Subcutaneous adipose tissue (tissue), 4 donors: ENCODE measurements around the gene FOXS1. TPM values are rescaled to one million over a fixed set of nuclear protein-coding genes. Genes with fewer than 3 reads are reported as not detected.

Experiments
- small RNA-seq: library from RNA; depleted of rRNA; stranded (forward); fragments of <200 nt; gene quantifications from one replicate; pipeline ENCODE3, GENCODE V24; 2016
- total RNA-seq, 4 donors: library from RNA; depleted of rRNA; stranded (reverse); fragments of >200 nt; gene quantifications; one replicate each; pipeline ENCODE4 v1.1.0, GENCODE V29; 2016
- TF ChIP-seq, protein P1 (sequence below): fragments of 450-650 bp; IDR thresholded peaks from one replicate; pipeline ENCODE4 v1.5.1; 2016; ENCODE audit warnings: low read depth, mild to moderate bottlenecking, control low read depth, antibody characterized with exemption, moderate library complexity

The FOXS1 gene
- total RNA-seq, 4 donors from 2014 or later = not detected

DNA sequence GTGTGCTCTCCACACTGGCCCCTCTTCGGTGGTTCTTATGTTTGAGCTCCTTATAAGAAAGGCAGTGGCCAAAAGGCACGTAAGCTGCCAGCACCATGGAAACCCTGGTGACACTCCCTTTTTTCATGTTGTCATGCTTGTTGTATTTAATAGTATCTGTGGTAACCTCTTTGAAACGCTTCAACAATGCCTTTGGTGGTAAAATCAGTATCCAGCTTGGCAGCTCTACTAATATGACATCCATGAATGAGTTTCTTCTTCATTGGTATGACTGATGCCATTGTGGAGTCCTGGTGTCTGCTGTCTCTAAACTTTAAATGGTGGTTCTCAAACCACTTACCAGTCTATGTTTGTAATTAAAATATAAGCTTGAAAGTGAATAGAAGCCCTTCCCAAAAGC is 36.9 kb downstream of the FOXS1 start:
- TF ChIP-seq, protein P1, sequence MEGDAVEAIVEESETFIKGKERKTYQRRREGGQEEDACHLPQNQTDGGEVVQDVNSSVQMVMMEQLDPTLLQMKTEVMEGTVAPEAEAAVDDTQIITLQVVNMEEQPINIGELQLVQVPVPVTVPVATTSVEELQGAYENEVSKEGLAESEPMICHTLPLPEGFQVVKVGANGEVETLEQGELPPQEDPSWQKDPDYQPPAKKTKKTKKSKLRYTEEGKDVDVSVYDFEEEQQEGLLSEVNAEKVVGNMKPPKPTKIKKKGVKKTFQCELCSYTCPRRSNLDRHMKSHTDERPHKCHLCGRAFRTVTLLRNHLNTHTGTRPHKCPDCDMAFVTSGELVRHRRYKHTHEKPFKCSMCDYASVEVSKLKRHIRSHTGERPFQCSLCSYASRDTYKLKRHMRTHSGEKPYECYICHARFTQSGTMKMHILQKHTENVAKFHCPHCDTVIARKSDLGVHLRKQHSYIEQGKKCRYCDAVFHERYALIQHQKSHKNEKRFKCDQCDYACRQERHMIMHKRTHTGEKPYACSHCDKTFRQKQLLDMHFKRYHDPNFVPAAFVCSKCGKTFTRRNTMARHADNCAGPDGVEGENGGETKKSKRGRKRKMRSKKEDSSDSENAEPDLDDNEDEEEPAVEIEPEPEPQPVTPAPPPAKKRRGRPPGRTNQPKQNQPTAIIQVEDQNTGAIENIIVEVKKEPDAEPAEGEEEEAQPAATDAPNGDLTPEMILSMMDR = no peak

DNA sequence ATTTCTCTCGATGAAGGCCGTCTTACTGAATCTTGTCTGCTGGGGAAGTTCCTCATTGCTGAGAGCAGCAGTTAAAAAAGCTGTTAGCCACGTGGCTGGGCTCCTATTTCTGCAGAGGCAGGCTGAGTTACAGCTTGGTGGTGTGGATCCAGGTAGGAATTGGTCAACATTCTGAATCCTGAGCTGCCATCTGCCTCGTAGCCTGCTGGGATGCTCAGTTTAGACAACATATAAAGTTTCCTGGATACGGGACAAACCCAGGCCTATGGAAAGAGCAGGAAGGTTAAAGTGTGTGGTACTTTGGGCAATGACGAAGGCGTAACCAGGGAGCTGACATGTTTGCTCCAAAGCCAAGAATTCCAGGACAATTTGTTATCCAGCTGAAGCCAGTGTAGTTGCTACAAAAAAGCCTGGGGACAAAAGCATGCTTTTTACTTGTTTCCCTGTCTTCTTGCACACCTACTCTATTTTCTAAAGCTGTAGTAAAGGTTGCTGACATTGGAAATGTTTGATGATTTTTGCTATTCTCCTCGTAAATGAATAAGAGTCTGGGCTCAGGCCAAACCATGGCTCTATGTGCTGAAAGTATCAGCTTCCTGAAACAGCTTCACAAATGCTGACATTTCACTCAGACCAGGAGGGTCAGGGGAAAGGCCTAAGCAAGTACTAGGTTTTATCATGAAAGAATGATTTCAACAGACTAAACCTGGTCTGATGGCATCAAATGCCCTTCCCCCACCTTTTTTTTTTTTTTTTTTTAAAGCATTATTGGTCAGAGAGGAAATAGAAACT is 38.6 kb downstream of the FOXS1 start:
- TF ChIP-seq, protein P1 = no peak

DNA sequence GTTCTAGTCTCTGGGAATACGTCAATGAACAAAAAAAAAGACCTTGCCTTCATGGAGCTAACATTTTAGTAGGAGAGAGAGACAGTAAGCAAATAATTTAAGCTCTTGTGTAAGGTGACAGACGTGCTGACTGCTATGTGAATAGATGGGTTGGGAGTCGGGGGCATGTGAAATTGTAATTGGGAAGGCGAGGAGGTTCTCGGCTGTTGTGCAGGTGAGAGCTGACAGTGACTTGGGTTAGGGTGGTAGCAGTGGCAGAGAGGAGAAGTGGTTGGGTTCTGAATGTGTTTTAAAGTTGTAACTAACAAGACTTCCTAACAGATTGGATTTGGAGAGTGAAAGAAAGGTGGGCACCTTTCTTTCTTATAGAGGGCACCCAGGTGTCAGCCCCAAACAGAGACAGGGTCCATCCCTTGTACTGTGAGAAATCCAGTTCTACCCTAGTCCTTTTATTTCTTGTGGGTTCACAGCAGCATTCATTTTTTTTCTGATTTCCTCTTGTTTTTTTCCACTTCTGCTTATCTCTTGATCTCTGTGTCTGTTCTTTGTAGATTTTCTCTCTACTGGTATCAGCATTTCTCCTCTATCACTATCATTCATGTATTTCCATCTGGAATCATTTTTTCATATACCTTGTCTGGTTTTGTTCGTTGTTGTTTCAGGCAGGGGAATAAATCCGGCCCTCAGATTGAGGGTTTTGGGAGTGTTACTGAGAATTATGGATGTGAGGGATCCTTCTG is 41.7 kb downstream of the FOXS1 start:
- TF ChIP-seq, protein P1 = no peak

DNA sequence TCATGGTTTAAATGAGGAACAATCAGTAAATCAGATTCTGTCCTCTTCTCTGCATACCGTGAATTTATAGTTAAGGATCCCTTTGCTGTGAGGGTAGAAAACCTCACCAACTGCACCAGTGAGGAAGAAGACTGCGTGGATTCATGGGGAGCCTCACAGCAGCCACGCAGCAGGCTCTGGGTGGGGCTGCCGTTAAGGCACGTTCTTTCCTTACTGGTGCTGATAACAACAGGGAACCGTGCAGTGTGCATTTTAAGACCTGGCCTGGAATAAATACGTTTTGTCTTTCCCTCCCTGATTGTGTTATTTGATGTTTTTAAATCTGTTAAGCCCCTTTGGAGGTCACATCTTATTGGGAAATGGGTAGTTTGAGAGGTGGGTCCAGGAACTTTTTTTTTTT is 43.9 kb downstream of the FOXS1 start:
- TF ChIP-seq, protein P1 = no peak

DNA sequence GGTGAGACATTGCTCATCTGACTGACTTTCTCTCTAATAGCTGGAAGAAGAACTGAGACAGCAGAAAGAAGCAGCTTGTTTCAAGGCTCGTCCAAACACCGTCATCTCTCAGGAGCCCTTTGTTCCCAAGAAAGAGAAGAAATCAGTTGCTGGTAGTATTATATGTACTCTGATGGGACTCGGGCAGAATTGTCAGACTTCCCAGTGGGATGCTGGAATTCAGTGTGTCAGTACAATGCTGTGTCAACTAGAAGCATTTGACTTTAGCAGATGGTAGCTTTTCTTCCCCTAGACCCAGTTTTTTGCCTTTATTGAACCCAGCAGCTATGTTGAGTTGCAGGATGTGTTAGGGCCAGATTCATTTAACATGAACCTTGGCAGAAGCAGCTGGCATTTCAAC is 48.0 kb downstream of the FOXS1 start:
- TF ChIP-seq, protein P1 = no peak

Small RNA genes lying within 50 kb of the gene (small RNA-seq; reads per million reads assigned to genes)
- not detected for gene AL160175.1

Other genes with a start within 250 kb of the FOXS1 start
- gene ID1, start 240.3 kb downstream of the FOXS1 start, total RNA-seq = 100 to 1,000 TPM; 162 to 666 (median 229) TPM
- 1 to 10 TPM in 3 of 4 donors, not detected in 1; 2.6 to 8.9 (median 5.5) TPM for gene COX4I2, start 207.7 kb downstream of the FOXS1 start, total RNA-seq
- gene BCL2L1, start 122.7 kb downstream of the FOXS1 start, total RNA-seq = 100 to 1,000 TPM in 2 of 4 donors, 10 to 100 TPM in 2; 89.0 to 112 (median 94.9) TPM
- gene TPX2, start 106.3 kb downstream of the FOXS1 start, total RNA-seq = 1 to 10 TPM in 3 of 4 donors, under 1 TPM in 1; 0.49 to 4.9 (median 2.9) TPM
- not detected for gene MYLK2, start 26.2 kb downstream of the FOXS1 start, total RNA-seq
- 1 to 10 TPM in 1 of 4 donors, under 1 TPM in 1, not detected in 2; 0.49 to 1.2 TPM for gene DUSP15, start 24.9 kb upstream of the FOXS1 start, total RNA-seq
- under 1 TPM in 3 of 4 donors, not detected in 1; 0.38 to 0.66 (median 0.51) TPM for gene TTLL9, start 25.0 kb upstream of the FOXS1 start, total RNA-seq
- 1 to 10 TPM; 5.1 to 8.3 (median 6.6) TPM for gene PDRG1, start 106.4 kb upstream of the FOXS1 start, total RNA-seq
- not detected for gene XKR7, start 122.5 kb upstream of the FOXS1 start, total RNA-seq
- gene CCM2L, start 164.8 kb upstream of the FOXS1 start, total RNA-seq = 10 to 100 TPM in 1 of 4 donors, 1 to 10 TPM in 3; 1.5 to 25.1 (median 4.4) TPM
- 10 to 100 TPM in 3 of 4 donors, 1 to 10 TPM in 1; 10.0 to 63.2 (median 27.4) TPM for gene HCK, start 206.6 kb upstream of the FOXS1 start, total RNA-seq